ENCODE results near the gene TTC13.
A peak's percentile ranks its signal among the peaks of the same experiment; 100 is the strongest.

The TTC13 gene

DNA sequence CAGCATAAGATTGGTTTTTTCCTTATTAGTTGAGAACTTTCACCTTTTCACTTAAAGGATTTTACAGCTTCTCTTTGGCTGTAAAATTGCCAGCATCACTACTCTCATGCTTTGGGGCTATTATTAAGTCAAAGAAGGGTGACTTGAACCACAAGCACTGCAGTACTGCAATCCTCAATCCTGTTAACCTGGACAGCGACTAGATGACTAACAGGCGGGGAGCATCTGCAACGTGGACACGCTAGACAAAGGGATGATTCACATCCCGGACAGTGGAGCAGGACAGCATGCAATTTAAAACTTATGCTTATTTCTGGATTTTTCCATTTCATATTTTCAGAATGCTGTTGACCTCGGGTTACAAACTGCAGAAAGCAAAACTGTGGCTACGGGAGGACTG, 8.3 kb upstream of the TTC13 start:
- no peak for DNase-seq

DNA sequence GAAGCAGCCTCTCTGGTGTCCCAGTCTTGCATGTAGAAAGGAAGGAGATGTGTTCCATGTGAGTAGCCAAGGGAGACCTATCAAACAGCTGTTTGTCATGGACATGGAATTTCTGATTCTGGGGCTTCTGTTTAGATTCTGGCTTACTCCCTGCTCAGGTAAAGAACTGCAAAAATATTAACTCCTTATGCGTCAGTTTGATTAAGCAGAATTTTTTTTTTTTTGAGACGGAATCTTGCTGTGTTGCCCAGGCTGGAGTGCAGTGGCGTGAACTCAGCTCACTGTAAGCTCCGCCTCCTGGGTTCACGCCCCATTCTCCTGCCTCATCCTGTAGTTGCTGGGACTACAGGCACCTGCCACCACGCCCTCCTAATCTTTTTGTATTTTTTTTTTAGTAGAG, 7.0 kb upstream of the TTC13 start:
- peak; percentile 34 for DNase-seq

DNA sequence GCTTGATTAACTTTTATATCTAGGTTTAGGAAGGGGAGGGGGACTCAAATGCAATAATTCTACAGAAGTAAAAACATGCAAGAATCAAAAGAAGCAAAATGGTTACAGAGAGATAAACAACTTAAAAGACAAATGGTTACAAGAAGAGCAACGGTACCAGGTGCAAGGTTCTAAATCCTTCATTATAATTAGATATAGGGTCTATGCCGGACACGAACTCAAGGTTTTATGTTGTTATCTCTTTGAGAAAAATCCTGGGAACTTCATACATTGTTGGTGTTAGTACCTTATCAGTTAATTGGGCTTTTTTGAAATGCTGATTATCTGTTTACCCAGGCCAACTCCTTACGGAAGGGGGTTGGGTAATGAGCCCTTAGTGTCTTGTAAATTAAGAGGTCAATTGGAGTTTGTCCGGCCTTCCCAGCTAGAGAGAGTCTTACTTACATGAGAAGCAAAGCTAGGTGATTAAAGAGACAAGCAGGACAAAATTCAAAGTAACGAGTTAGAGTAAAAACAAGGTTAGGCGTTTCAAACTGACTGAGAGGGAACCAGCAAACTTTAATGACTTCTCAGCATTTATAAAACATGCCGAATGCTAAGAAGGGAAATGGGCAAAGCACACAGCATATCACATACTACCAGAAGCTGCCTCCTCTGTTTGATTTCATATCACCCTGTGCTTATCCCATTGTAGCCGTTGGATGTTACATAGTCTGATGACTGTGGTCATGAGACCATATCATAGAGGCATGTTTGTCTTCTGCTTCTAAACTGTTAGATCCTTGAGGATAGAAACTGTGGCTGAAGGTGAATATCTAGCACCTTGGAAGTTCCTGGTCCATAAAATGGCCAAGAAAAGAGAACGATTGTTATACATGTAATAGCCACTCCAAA, 6.2 kb upstream of the TTC13 start:
- DNase-seq: peak; percentile 78

DNA sequence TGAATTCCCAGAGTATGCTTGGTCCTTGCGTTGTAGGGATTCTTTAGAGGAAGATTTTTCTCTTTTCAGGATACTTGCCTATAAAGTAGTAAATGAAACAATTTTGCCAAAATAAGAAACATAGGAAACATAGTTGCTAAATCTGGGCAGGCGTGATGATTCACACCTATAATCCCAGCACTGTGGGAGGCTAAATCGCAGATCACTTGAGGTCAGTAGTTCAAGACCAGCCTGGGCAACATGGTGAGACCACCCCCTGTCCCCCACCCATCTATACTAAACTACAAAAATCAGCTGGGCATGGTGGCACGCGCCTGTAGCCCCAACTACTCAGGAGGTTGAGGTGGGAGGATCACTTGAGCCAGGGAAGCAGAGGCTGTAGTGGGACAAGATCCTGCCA, 5.2 kb upstream of the TTC13 start:
- DNase-seq: no peak

DNA sequence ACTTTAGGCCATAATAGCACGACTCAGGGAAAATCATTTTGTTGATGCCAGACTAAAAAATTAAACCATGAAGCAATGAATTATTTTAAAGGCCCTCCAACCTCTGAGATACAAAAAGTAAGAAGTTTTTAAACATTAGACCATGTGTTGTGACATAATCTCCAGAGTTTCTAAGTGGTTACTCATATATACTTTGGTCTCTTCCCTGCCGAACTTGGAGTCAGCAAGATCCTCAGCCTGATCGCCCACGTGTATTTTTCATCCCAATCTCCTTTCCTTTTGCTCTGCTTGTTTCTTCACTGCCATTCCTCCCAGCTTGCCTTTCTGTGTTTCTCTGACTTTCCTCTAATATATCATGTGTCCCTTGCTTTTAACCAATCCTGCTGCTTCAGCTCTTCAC, 4.0 kb upstream of the TTC13 start:
- DNase-seq: no peak

DNA sequence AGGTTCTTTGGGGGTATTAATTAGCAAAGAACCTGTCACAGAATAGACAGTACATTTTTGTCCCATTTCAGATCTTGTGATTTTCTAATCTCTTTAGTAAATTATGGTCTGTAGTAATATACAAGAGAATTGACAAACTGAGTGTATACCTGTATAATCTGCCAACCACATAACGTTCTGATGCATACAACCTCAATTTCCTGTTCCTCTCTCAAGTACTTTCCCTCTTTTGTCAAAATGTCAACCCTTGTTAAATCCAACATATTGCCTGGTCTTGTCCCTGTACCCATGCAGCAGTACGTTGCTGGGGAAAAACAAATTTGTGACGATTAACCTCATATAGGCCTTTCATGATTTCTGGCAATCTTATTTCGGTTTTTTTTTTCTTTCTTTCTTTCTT, 1.3 kb upstream of the TTC13 start:
- peak; percentile 20 for DNase-seq

DNA sequence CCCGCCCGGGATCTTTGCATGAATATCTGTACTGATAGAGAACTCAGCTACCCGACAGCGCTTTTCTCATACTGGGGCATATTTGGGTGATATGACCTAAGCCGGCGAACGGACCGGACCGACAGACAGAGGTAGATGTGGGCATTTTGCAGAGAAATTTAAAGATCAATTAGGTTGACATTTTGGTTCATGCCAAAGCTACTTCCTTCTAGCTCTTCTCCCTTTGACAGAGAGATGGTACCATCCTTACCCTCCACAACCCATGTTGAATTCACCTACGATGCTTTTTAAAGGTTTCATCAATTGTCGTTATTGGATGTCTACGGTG, 692 bp upstream of the TTC13 start:
- DNase-seq: no peak

DNA sequence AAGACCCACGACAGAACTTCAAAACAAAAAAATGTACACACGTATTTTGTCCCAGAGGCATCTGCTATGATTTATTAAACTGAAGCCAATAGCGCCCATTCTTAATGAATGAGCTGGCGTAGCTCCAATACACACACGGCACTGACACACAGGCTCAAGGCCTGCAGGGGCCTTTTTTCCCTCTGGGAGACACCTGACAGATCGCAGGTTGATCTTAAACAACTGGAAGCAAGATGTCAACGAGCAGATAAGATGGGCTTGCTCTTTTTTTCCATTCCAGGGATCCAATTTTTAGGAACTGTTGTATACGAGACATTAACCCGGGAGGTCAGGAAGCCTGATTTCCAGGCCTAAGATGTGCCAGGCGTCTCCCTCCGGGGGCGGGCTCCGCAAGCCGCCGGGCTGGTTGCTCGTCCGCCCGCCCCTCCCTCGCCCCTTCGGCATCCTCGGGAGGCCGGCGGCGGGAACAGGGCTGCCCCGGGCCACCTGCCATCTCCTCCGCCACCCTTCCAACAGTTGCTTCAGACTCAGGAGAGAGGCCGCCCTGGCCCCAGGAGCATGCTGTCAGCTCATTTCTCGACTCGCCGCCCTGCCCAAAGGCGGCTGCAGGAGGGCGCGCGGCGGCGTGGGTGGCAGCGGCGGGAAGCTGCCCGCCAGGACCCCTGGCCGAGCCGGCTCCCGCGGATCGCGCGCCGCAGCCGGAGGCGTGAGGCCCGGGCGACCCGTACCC, 735 bp downstream of the TTC13 start:
- peak; percentile 73 for DNase-seq

DNA sequence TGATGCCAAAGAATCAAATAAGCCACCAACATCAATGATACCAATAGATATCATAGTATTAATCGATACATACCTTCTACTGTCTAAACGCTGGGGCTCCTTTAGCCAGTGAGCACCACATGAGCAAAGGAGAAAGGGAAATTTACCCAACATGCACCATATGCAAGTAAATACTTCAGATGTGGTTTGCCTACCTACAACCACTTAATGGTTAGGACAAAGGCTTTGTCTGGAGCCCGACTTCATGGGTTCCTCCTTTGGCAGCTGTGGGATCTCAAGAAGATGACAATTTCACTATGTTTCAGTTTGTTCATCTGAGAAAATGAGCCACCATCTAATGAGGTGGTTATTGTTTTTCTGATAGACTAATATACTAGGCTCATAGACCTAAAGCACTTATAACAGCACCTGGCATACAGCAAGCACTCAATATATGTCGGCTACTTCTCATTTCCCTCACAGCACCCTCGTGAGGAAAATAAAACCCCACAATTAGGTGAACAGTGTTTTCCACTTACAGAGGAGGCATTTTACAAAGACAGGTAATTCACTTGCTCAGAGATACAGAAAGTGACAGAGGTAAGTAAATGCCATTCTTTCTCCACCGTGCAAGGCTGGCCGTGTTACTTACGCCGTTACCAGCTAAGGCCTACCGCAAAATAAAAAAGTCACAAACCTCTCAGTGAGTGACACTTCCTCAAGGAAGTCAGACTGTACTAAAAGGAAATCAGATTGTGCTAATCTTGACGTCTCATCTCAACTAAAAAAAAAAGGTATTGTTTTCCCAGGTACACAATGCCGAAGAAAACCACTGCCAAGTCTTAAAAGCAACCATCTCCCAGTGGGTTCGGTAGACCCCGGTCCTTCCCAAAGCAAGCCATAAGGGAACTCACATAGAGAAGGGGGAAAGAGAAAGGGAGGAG, 1.6 kb downstream of the TTC13 start:
- DNase-seq: peak; percentile 69

DNA sequence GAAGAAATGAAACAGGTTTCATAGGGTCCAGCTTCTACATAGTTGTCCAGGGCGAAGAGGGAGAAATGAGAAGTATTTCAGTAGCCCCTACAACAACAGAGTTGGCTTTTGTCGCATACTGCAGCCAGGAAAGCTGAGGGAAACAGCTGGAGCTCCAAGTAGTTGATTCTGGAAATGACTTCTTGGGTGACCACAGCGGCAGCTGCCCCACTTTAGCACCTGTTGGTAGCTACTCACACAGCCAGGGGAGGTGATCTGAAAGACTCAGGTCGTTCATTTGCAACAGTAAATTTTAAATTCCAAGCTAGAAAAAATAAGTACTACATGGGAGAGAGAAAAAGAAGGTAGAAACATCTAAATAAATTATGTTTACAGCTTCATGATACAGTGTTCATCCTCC, 2.3 kb downstream of the TTC13 start:
- no peak for DNase-seq

DNA sequence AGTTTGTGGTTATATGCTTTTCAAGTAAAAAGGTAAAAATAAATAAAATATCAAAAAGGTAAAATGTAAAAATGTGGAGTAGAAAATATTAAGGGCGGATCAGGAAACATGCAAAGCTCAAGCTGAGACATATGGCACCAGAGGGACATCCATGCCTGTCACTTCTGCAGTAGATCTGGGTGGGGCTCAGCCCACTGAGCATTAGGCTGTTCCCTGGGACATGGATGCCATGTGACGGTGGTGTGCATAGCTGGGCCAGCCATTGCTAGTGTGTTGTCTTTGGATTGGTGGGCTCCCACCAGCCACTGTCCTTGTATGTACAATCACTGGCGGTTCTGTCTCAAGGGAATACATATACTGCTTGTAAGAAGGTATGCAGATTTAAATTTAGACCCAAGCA, 3.0 kb downstream of the TTC13 start:
- peak; percentile 20 for DNase-seq

DNA sequence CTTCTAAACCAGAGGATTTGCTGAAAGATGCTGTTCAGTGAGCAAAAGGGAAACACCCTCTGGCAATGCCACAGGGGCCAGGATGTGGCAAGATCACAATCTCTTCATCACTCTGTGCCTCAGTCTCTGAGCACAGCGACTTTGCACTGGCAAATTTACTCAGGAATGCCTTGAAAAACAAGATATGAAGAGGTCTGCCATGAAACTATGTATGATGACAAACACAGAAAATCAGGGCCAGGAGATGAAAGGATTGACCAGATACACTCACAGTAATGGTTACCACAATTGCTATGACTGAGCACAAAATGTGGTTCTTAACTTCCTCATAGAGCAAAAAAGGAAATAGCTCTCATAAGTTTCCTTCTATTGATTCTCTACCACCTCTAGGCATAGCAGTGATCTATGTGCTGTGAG, 5.8 kb downstream of the TTC13 start:
- peak; percentile 77 for DNase-seq

DNA sequence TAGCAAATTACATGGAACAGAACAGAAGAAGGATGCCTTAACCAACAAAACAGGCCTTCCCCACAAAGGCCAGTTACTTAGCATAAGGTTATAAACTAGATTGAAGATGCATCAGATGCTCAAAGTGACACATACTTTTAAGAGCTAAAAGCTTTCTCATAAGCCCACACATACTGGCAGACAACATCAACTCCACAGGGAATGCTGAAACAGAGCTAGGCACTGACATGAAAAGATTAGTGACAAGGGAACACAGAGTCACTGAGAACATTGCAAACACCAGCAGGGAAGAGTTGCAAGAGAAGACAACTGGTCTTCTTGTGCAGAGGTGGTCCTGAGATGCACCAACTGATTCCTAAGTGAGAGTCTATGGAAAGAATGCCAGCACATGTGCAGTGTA, 6.9 kb downstream of the TTC13 start:
- DNase-seq: no peak

DNA sequence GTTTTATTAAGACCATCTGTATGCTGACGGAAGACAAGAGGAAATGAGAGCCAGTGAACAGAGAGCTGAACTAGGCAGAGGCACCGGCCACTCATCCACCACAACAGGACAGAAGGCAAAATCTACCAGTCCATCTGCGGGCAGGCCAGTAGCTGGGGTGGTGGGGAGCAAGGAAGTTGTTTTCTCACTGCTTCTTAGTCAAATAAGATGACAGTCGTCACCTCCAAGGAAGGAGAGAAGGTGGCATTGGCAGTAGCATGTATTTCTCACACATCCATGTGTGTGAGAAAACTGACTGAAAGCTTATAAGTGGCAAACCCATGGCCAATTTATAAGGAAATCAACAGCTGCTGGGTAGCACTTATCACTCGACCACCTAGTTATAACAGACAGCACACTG, 8.2 kb downstream of the TTC13 start:
- no peak for DNase-seq

DNA sequence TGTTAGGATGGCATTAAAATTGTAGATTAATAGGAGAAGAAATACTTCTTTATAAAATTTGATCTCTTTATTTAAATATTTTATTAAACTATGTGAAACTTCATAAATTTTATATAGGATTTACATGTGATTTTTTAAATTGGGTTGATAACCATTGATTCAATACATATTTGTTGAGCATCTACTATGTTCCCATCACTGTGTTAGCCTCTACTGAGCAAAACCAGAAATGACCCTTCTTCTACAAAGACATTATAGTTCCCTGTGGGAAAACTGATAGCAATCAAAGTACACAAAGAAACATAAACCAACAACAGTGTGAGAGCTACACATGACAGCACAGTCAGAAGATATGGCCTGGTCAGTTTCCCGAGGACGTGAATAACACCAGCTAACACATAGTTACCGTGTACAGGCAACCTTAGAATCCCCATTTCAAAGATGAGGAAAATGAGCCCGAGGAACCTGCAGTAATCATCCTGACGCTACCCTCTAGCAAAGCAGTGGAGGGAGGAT, 12.2 kb downstream of the TTC13 start:
- DNase-seq: no peak

DNA sequence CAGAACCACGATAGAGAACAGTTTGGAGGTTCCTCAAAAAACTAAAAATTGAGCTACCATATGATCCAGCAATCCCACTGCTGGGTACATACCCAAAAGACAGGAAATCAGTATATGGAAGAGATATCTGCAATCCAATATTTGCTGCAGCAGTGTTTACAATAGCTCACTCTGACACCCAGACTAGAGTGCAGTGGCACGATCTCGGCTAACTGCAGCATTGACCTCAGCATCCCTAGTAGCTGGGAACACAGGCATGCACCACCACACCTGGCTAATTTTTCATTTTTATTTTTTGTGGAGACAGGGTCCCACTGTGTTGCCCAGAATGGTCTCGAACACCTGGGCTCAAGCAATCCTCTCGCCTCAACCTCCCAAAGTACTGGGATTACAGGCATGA, 13.1 kb downstream of the TTC13 start:
- DNase-seq: no peak

DNA sequence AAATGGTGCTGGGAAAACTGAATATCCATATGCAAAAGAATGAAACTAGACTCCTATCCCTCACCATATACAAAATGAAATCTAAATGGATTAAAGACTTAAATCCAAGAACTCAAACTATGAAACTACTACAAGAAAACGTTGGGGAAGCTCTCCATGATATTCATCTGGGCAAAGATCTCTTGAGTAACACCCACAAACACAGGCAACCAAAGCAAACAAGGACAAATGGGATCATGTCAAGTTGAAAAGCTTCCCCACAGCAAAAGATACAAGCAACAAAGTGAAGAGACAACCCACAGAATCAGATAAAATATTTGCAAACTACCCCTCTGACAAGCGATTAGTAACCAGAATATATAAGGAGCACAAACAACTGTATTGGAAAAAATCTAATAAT, 13.8 kb downstream of the TTC13 start:
- DNase-seq: no peak

DNA sequence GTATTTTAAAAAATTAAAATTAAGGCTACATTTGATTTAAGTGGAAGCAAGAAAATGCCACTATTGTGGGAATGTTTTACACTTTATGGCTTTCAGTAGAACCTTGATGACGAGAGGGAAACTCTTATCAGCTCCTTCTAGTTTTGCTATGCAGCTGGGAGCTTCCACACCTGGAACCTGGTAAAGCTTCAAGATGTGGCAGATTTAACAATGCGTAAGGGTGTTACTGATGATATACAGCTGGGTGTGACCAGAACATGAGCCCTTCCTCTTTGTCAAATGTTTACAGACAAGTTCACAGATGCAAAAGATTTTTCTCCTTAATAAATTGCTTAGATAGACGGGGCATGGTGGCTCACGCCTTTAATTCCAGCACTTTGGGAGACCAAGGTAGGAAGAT, 20.3 kb downstream of the TTC13 start:
- DNase-seq: no peak

DNA sequence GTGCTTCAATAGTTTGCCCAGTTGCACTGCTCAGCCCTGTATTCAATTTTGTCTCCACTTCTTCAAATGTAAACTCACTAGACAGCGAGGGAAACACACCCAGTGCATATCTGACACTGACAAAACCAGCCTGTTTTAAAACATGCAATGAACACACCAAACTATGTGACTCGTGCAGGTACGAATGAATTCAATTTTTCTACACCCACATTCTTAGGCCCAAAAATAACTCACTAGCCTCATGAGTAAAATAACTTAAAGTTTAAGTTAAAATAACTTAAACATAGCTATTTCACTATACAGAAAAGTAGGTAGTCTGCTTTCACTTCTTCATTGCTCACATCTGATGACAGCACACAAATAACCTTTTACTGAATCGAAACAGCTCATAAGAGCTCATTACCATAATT, 21.1 kb downstream of the TTC13 start:
- DNase-seq: no peak

DNA sequence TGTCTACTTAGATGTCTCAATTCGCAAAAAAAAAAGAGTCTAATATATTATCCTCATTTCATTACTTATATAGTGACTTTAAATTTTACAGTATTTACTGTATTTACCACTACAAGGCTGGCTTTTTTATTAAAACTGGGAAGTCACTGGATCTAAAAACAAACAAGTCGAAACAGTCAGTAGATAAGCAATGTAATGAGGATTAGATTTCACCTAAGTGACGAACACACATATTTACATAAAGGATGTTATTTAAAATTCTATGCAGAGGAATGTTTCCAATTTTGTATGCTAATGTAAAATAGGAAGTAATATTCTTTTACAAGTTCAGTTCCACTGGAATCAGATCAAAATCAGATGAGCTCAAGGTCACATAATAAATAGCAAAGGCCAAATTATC, 28.3 kb downstream of the TTC13 start:
- no peak for DNase-seq

DNA sequence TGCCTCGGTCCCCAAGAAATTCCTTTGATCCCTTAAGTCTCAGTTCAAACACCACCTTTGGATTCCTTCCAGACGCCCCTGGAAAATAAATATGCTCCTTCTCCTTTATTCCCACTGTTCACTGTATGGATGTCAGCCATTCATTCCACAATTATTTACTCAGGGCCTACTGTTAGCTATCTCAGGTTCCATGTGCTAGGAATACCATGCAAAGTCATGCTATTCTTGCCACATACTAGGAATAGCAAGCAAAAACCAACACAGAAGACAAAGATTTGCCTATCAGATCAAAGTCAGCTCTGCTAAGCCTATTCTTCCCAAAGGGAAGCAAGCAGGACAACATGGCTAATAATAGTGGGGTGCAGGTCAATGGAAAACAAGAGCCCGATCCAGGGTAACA, 29.8 kb downstream of the TTC13 start:
- no peak for DNase-seq

DNA sequence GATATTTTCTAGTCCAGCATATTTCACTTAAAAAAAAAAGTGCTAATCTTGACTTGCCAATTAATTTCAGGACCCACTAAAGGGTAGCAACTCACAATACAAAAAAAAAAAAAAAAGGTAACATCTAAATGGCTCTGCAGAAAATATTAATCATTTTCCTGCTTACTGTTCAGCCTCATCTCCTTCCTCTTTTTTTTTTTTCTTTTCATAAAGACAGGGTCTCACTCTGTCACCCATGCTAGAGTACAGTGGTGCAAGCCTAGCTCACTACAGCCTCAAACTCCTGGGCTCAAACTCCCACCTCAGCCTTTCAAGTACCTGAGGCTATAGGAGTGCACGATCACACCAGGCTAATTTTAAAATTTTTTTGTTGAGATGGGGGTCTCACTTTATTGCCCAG, 30.4 kb downstream of the TTC13 start:
- DNase-seq: peak; percentile 5

DNA sequence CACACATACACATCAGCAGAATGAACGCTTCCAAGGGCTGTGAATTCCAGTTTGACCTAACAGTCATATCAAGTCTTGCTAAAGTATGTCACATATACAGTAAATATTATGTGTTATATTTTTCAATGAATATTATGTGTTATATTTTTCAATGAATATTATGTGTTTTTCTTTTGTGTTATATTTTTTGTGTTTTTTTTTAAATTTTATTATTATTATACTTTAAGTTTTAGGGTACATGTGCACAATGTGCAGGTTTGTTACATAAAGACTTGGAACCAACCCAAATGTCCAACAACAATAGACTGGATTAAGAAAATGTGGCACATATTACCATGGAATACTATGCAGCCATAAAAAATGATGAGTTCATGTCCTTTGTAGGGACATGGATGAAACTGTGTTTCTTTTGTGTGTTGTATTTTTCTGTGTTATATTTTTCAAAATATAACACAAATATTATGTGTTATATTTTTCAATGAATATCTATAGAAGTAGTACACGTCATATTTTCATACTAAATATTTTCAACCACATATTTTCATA, 35.5 kb downstream of the TTC13 start:
- no peak for DNase-seq

Measured in hematopoietic multipotent progenitor cell treated with erythropoietin and hydrocortisone succinate and interleukin-3 and kit ligand, for 4 days (in vitro differentiated cells).